Activated B cell treated with CpG ODN at 0.5 μM for 24 hours (primary cell): ENCODE data around the gene UBXN4. TPM values are rescaled to one million over a fixed set of nuclear protein-coding genes. Genes with fewer than 3 reads are reported as not detected.

Experiments used
- ATAC-seq: fragments of 200-7000 bp; cut with Tn5 transposase; one replicate; pipeline ENCODE4 v1.10.0; 2021; ENCODE audit warnings: low read depth, mild to moderate bottlenecking, moderate library complexity
- CTCF ChIA-PET: fragments of 350-600 bp; sonication (Branson Sonifier 250); formaldehyde crosslinking; loops from one replicate; lab custom pipeline; 2021; ENCODE audit warnings: antibody characterized with exemption; lab: Charles Lee
- POLR2A ChIA-PET: fragments of 350-600 bp; sonication (Branson Sonifier 250); formaldehyde crosslinking; loops from one replicate; lab custom pipeline; 2021; ENCODE audit warnings: antibody characterized with exemption; lab: Charles Lee
- DNase-seq: peaks from one replicate; pipeline ENCODE4 v3.0.0; 2022
- H3K27ac Mint-ChIP-seq: one replicate; pipeline ENCODE4 v1.8.0; 2020; ENCODE audit warnings: mixed read lengths
- H3K27me3 Mint-ChIP-seq: one replicate; pipeline ENCODE4 v1.8.0; 2021; ENCODE audit warnings: mixed read lengths
- H3K36me3 Mint-ChIP-seq: one replicate; pipeline ENCODE4 v1.8.0; 2021; ENCODE audit warnings: low read depth, mixed read lengths
- H3K4me1 Mint-ChIP-seq: one replicate; pipeline ENCODE4 v1.8.0; 2021; ENCODE audit warnings: mixed read lengths
- H3K4me3 Mint-ChIP-seq: one replicate; pipeline ENCODE4 v1.8.0; 2020; ENCODE audit warnings: mild to moderate bottlenecking, mixed read lengths
- H3K9me3 Mint-ChIP-seq: one replicate; pipeline ENCODE4 v1.8.0; 2020; ENCODE audit warnings: mixed read lengths
- intact Hi-C: fragments of 100-400 bp; cut with micrococcal nuclease; formaldehyde crosslinking; loops from one replicate; pipeline ENCODE4 v1.15.1; 2024
- total RNA-seq: library from RNA; stranded (reverse); gene quantifications from 2 replicates; pipeline ENCODE4 v1.2.3, GENCODE V29; 2022
- TF ChIP-seq, protein P1 (sequence below): fragments of 200-600 bp; IDR thresholded peaks from one replicate; pipeline ENCODE4 v1.8.0; 2022; ENCODE audit warnings: antibody characterized with exemption, mild to moderate bottlenecking

UBXN4 gene
- total RNA-seq, 1 donor from 2014 or later = 107 TPM

DNA sequence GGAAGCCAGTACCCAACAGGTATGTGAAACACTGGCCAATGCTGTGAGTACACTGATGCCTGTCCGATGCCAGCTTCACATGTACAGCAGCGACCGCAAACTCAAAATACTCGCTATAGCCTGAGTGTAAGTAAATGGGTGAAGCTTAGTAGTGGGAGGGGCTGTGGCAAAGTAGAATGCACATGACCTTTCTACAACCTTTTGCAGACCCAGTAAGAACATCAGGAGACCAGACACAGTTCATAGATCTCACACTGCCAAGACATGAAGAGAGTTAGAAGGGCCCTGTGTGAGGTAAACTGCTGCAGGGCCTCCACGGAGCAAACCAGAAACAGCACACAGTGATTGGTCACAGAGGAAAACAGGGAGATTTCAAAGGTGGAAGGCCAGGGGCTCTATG, 9.1 kb upstream of the UBXN4 start:
- intact Hi-C loops = no loop called here
- Mint-ChIP-seq H3K36me3 (no peaks in the 10 kb centered on the region), H3K9me3 (no peaks in the 10 kb centered on the region), H3K4me1 (no peaks in the 10 kb centered on the region), H3K4me3 (no peak overlapping the region), H3K27ac (no peak overlapping the region), H3K27me3 (no peaks in the 10 kb centered on the region)
- no peak for ATAC-seq
- TF ChIP-seq, protein P1, sequence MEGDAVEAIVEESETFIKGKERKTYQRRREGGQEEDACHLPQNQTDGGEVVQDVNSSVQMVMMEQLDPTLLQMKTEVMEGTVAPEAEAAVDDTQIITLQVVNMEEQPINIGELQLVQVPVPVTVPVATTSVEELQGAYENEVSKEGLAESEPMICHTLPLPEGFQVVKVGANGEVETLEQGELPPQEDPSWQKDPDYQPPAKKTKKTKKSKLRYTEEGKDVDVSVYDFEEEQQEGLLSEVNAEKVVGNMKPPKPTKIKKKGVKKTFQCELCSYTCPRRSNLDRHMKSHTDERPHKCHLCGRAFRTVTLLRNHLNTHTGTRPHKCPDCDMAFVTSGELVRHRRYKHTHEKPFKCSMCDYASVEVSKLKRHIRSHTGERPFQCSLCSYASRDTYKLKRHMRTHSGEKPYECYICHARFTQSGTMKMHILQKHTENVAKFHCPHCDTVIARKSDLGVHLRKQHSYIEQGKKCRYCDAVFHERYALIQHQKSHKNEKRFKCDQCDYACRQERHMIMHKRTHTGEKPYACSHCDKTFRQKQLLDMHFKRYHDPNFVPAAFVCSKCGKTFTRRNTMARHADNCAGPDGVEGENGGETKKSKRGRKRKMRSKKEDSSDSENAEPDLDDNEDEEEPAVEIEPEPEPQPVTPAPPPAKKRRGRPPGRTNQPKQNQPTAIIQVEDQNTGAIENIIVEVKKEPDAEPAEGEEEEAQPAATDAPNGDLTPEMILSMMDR = no peak
- ChIA-PET CTCF (no interaction called here), POLR2A (interaction anchor here (1.6 kb wide), 1 partner anchor 10 kb away, joined by 3 read pairs; no protein-coding TSS in a partner anchor)
- no peak for DNase-seq

DNA sequence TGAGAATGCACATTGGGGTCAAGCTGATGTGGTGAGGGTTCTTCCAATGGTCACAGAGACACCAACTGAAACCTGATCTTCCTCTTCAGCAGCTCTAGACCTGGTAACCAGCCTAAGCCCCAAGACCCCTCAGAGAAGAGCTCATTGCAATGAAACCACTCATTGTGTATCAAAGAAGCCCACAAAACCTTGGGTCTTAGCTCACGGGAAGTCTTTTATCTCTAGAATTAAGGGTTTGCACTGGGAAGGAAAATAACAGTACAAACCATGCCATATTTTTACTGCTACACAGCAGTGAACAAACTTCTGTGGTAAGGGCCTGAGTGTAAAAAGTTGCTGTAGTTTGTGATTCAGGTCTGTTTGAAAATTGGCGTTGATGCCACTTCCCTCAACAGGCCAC, 8.6 kb upstream of the UBXN4 start:
- Mint-ChIP-seq H3K9me3 (no peaks in the 10 kb centered on the region), H3K4me3 (no peak overlapping the region), H3K36me3 (no peaks in the 10 kb centered on the region), H3K27me3 (no peaks in the 10 kb centered on the region), H3K4me1 (no peaks in the 10 kb centered on the region), H3K27ac (no peak overlapping the region)
- intact Hi-C loops = no loop called here
- TF ChIP-seq, protein P1 = no peak
- no peak for ATAC-seq
- ChIA-PET POLR2A (no interaction called here), CTCF (no interaction called here)
- no peak for DNase-seq

DNA sequence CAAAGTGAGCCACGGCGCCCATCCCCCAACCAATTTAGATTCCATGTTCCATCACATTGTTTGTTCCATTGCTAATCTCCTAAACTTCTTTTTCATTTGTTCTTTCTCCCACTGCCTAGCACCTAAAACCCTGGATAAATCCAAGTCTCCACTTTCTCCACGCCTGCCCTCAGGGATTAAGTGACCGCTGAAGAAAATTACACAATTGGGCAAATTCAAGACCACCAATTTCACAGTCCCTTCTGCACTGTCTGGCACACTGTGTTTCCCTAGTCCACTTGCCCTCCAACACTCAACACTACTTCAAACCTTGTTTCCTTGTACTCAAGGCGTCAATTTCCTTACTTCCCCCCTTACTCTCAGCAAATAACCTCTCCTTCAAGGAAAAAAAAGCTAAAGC, 5.1 kb upstream of the UBXN4 start:
- H3K36me3 Mint-ChIP-seq = no peaks in the 10 kb centered on the region
- TF ChIP-seq, protein P1 = no peak
- CTCF ChIA-PET = no interaction called here
- DNase-seq (no peak), ATAC-seq (no peak)
- POLR2A ChIA-PET = no interaction called here
- H3K4me3 Mint-ChIP-seq = no peak overlapping the region
- intact Hi-C loops = no loop called here
- peaks cover 3% of the 10 kb centered on the region for H3K4me1 Mint-ChIP-seq
- peaks cover 1% of the 10 kb centered on the region for H3K9me3 Mint-ChIP-seq
- H3K27ac Mint-ChIP-seq = no peak overlapping the region
- no peaks in the 10 kb centered on the region for H3K27me3 Mint-ChIP-seq

DNA sequence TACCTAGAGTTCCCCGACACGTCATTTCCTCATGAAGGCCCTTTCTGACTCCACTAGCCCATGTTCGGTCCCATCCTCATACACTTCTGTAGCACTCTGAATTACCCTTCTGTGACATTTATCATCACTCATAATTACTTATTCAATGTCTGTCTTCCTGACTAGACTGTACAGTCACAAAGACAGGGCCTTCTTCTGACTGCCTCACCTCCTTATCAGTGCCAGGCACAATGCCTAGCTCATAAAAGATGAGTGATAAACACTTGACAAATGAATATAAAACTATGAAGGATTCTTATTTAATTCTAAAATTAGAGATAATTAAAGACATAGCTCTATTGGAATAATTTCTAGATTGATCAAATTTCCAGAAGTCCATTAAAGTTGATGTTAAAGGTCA, 1.4 kb upstream of the UBXN4 start:
- ChIA-PET POLR2A (no interaction called here), CTCF (no interaction called here)
- DNase-seq (no peak), ATAC-seq (no peak)
- H3K36me3 Mint-ChIP-seq = peaks cover 11% of the 10 kb centered on the region
- peaks cover 1% of the 10 kb centered on the region for H3K9me3 Mint-ChIP-seq
- H3K4me1 Mint-ChIP-seq = peaks cover 30% of the 10 kb centered on the region
- H3K27ac Mint-ChIP-seq = no peak overlapping the region
- H3K27me3 Mint-ChIP-seq = no peaks in the 10 kb centered on the region
- H3K4me3 Mint-ChIP-seq = no peak overlapping the region
- intact Hi-C loops = loop anchor here (2.0 to 10.0 kb wide), 3 partner anchors 245 to 642 kb away; partner anchors contain the start of gene DARS1
- TF ChIP-seq, protein P1 = no peak

DNA sequence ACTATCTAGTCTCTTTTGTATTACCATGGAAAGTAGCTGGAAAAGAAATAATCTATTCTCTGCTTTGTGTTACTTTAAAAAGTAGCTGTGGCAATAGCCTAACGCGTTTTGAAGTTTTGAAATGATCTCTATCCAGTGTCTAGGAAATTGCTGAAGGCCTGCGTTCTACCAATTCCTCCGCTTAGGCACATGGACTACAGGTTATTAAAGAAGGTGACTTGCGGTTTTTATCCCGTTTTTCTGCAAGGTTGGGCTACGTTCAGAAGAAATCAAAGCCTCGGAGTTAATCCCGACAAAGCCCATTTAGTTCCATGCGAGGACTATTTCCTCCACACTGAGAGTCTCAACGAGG, 636 bp upstream of the UBXN4 start:
- TF ChIP-seq, protein P1 = no peak
- Mint-ChIP-seq H3K27me3 (no peaks in the 10 kb centered on the region), H3K4me1 (peaks cover 34% of the 10 kb centered on the region), H3K27ac (peak overlapping the region; percentile 99), H3K9me3 (peaks cover 1% of the 10 kb centered on the region), H3K36me3 (peaks cover 15% of the 10 kb centered on the region), H3K4me3 (no peak overlapping the region)
- ATAC-seq (no peak), DNase-seq (no peak)
- intact Hi-C loops = loop anchor here (1.0 to 10.0 kb wide), 7 partner anchors 135 to 823 kb away; partner anchors contain the start of genes CCNT2, DARS1, MCM6 and R3HDM1
- ChIA-PET POLR2A (no interaction called here), CTCF (interaction anchor here (0.6 kb wide), 1 partner anchor 56 kb away, joined by 3 read pairs; no protein-coding TSS in a partner anchor)
